Left renal pelvis (tissue), 4 donors: ENCODE data around the gene SUMO4. TPM values are rescaled to one million over a fixed set of nuclear protein-coding genes. Genes with fewer than 3 reads are reported as not detected.

Experiments used
- DNase-seq, 4 donors: peaks; one replicate each; pipeline ENCODE4 v3.0.0-alpha.2; 2013; ENCODE audit warnings: low read depth in 4 of 4, low spot score in 3 of 4
- polyA plus RNA-seq, 4 donors: library from polyadenylated mRNA; unstranded; fragments of 120-200 nt; gene quantifications; one replicate each; pipeline ENCODE4 v1.2.1, GENCODE V29; 2013; ENCODE audit not compliant: insufficient read length in 4 of 4

SUMO4 gene
- polyA plus RNA-seq, 4 donors, result 0.75 to 1.6 (median 0.85) TPM

GRCh38 chr6:149389509-149390297 lies 10.4 kb upstream of the SUMO4 start:
- no peak for DNase-seq

GRCh38 chr6:149392093-149392492 lies 8.0 kb upstream of the SUMO4 start:
- DNase-seq, result no peak

GRCh38 chr6:149392535-149392934 lies 7.5 kb upstream of the SUMO4 start:
- no peak for DNase-seq

GRCh38 chr6:149393002-149393679 lies 6.9 kb upstream of the SUMO4 start:
- no peak for DNase-seq

GRCh38 chr6:149395185-149395584 lies 4.9 kb upstream of the SUMO4 start:
- DNase-seq, result no peak

GRCh38 chr6:149397384-149397783 lies 2.7 kb upstream of the SUMO4 start:
- DNase-seq, result no peak

GRCh38 chr6:149403534-149403933 lies 3.5 kb downstream of the SUMO4 start:
- no peak for DNase-seq

GRCh38 chr6:149405823-149406765 lies 6.0 kb downstream of the SUMO4 start:
- no peak for DNase-seq

GRCh38 chr6:149409617-149410016 lies 9.6 kb downstream of the SUMO4 start:
- no peak for DNase-seq

- no peak for DNase-seq
Observed at GRCh38 chr6:149410557-149410956, 10.5 kb downstream of the SUMO4 start.

GRCh38 chr6:149414009-149414408 lies 13.9 kb downstream of the SUMO4 start:
- DNase-seq, result no peak

- DNase-seq, result no peak
Observed at GRCh38 chr6:149414821-149415220, 14.8 kb downstream of the SUMO4 start.

- DNase-seq, result no peak
Observed at GRCh38 chr6:149419696-149420404, 19.8 kb downstream of the SUMO4 start.

GRCh38 chr6:149421132-149421531 lies 21.1 kb downstream of the SUMO4 start:
- no peak for DNase-seq

GRCh38 chr6:149422581-149422980 lies 22.5 kb downstream of the SUMO4 start:
- no peak for DNase-seq

GRCh38 chr6:149423964-149424440 lies 23.9 kb downstream of the SUMO4 start:
- no peak for DNase-seq

- DNase-seq, result no peak
Observed at GRCh38 chr6:149425224-149425623, 25.2 kb downstream of the SUMO4 start.

- DNase-seq, result no peak
Observed at GRCh38 chr6:149425754-149426153, 25.7 kb downstream of the SUMO4 start.

- no peak for DNase-seq
Observed at GRCh38 chr6:149428606-149429005, 28.5 kb downstream of the SUMO4 start.
